ENCODE measurements around the gene FBF1. TPM values are rescaled to one million over a fixed set of nuclear protein-coding genes. Genes with fewer than 3 reads are reported as not detected.
A peak's percentile ranks its signal among the peaks of the same experiment; 100 is the strongest.
"Not testable (repeated sequence)": the region's sequence is repeated elsewhere in the genome, so short reads cannot be mapped to it uniquely, and the experiment has no call there.

The FBF1 gene
- total RNA-seq, 1 experiment from 2014 or later: 9.1 TPM

- no peak for DNase-seq (ENCODE audit: extremely low read depth, low read depth)
These were observed 43.5 kb downstream of the FBF1 start for GRCh38 chr17:75897160-75898019.

GRCh38 chr17:75896415-75897159 is 44.3 kb downstream of the FBF1 start, which contains the start of gene TRIM65:
TSS of gene TRIM65 (minus strand) at chr17:75896951. CDS start at chr17:75896937, 14 bp downstream.
- peak; percentile 72 for DNase-seq (ENCODE audit: extremely low read depth, low read depth)

- peak; percentile 26 for DNase-seq (ENCODE audit: extremely low read depth, low read depth)
These were observed 45.3 kb downstream of the FBF1 start for GRCh38 chr17:75895370-75896155.

- no peak for DNase-seq (ENCODE audit: extremely low read depth, low read depth)
These were observed 46.7 kb downstream of the FBF1 start for GRCh38 chr17:75894049-75894733.

GRCh38 chr17:75893305-75894048 is 47.4 kb downstream of the FBF1 start:
- no peak for DNase-seq (ENCODE audit: extremely low read depth, low read depth)

GRCh38 chr17:75892556-75893224 is 48.2 kb downstream of the FBF1 start:
- no peak for DNase-seq (ENCODE audit: extremely low read depth, low read depth)

- DNase-seq (ENCODE audit: extremely low read depth, low read depth): no peak
These were observed 49.0 kb downstream of the FBF1 start for GRCh38 chr17:75891605-75892555.

GRCh38 chr17:75891022-75891604 is 49.7 kb downstream of the FBF1 start:
- no peak for DNase-seq (ENCODE audit: extremely low read depth, low read depth)

GRCh38 chr17:75889454-75889853 is 51.4 kb downstream of the FBF1 start:
- DNase-seq (ENCODE audit: extremely low read depth, low read depth): no peak

- no peak for DNase-seq (ENCODE audit: extremely low read depth, low read depth)
These were observed 52.4 kb downstream of the FBF1 start for GRCh38 chr17:75888484-75888883.

GRCh38 chr17:75885860-75886259 is 55.0 kb downstream of the FBF1 start:
- not testable (repeated sequence) for DNase-seq (ENCODE audit: extremely low read depth, low read depth)

GRCh38 chr17:75885431-75885830 is 55.4 kb downstream of the FBF1 start:
- DNase-seq (ENCODE audit: extremely low read depth, low read depth): no peak

GRCh38 chr17:75881678-75882454 is 59.0 kb downstream of the FBF1 start:
- no peak for DNase-seq (ENCODE audit: extremely low read depth, low read depth)

GRCh38 chr17:75880266-75880665 is 60.6 kb downstream of the FBF1 start:
- no peak for DNase-seq (ENCODE audit: extremely low read depth, low read depth)

- DNase-seq (ENCODE audit: extremely low read depth, low read depth): peak; percentile 54
These were observed 62.5 kb downstream of the FBF1 start, which contains the start of gene TRIM47 for GRCh38 chr17:75878174-75878998. TSS of gene TRIM47 (minus strand) at chr17:75878581. CDS start at chr17:75878548, 33 bp downstream.

- DNase-seq (ENCODE audit: extremely low read depth, low read depth): peak; percentile 69
These were observed 63.1 kb downstream of the FBF1 start for GRCh38 chr17:75877752-75878173.

All from NCI-H460 (cell line).